ENCODE data around the gene RTP3. TPM values are rescaled to one million over a fixed set of nuclear protein-coding genes. Genes with fewer than 3 reads are reported as not detected.

The RTP3 gene
- total RNA-seq, 4 donors from 2014 or later = not detected

DNA sequence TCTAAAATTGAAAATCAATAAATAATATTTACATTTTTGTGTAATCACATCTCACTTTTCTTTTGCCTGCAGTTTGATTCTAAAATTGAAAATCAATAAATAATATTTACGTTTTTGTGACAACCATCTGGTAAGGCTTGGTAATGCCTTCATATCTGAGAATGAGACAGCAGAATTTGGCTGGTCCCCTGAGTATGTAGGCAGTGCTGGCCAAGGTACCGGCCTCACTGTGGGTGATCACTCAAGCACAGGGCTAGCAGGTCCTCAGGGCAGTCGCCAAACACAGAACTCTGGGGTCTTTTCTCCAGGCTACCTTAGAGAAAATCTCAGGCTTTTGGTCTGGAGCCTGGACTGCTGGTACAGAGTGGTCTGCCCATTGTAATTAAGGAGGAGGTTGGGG is 26.2 kb downstream of the RTP3 start:
- no peaks in the 10 kb centered on the region for H3K27me3 ChIP-seq
- no peak overlapping the region for H3K4me3 ChIP-seq
- no peaks in the 10 kb centered on the region for H3K36me3 ChIP-seq
- TF ChIP-seq, protein P1, sequence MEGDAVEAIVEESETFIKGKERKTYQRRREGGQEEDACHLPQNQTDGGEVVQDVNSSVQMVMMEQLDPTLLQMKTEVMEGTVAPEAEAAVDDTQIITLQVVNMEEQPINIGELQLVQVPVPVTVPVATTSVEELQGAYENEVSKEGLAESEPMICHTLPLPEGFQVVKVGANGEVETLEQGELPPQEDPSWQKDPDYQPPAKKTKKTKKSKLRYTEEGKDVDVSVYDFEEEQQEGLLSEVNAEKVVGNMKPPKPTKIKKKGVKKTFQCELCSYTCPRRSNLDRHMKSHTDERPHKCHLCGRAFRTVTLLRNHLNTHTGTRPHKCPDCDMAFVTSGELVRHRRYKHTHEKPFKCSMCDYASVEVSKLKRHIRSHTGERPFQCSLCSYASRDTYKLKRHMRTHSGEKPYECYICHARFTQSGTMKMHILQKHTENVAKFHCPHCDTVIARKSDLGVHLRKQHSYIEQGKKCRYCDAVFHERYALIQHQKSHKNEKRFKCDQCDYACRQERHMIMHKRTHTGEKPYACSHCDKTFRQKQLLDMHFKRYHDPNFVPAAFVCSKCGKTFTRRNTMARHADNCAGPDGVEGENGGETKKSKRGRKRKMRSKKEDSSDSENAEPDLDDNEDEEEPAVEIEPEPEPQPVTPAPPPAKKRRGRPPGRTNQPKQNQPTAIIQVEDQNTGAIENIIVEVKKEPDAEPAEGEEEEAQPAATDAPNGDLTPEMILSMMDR (IDR thresholded peaks at IDR 0.05) = no peak
- TF ChIP-seq POLR2A (IDR thresholded peaks at IDR 0.05) = no peak
- no peak for DNase-seq
- 69 to 77% methylated on average over 3 of the region's 3 CpGs for WGBS, 2 donors
- no peaks in the 10 kb centered on the region for H3K4me1 ChIP-seq
- no peak overlapping the region for H3K27ac ChIP-seq
- H3K9me3 ChIP-seq = no peaks in the 10 kb centered on the region
- intact Hi-C loops (cut with DNase I) = no loop called here

DNA sequence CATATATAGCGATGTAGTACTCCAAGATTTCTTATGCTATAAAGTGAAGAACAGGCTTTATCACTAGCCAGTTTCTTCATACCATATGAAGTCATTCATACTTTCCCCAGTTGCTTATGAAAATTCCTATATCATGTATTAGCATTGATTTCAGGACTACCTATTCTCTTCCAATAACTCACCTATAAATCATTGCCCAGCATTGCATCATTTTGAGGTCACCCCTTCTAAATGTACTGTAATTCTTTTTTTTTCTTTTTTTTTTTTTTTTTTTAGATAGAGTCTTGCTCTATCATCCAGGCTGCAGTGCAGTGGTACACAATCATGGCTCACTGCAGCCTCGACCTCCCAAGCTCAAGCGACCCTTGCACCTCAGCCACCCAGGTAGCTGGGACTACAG is 27.1 kb downstream of the RTP3 start:
- TF ChIP-seq, protein P1 (IDR thresholded peaks at IDR 0.05) = no peak
- TF ChIP-seq POLR2A (IDR thresholded peaks at IDR 0.05) = no peak
- Histone ChIP-seq H3K4me3 (no peak overlapping the region), H3K36me3 (no peaks in the 10 kb centered on the region), H3K27ac (no peak overlapping the region), H3K9me3 (no peaks in the 10 kb centered on the region), H3K4me1 (no peaks in the 10 kb centered on the region), H3K27me3 (no peaks in the 10 kb centered on the region)
- WGBS, 2 donors = 83 to 93% methylated on average over 3 of the region's 3 CpGs
- intact Hi-C loops (cut with DNase I) = no loop called here
- no peak for DNase-seq

DNA sequence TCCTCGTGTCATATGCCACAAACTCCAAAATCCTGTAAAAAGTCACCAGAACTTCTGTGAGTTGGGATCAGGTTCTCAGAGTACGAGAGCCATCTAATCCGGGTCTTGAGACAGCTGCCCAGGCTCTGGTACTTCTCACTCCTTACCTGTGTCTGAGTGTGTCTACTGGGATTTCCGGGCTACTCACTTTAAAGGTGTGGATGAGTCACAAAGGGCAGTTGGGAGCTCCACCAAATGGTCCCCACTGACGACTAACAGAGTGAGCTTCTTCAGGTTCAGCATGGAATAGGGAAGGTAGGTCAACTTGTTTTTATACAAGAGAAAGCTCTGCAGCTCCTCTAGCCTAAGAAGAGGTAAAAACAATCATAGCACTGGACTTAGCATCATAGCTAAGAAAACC is 29.5 kb downstream of the RTP3 start:
- DNase-seq = no peak
- WGBS, 2 donors = 80 to 91% methylated on average over 4 to 5 of the region's 5 CpGs
- intact Hi-C loops (cut with DNase I) = no loop called here

DNA sequence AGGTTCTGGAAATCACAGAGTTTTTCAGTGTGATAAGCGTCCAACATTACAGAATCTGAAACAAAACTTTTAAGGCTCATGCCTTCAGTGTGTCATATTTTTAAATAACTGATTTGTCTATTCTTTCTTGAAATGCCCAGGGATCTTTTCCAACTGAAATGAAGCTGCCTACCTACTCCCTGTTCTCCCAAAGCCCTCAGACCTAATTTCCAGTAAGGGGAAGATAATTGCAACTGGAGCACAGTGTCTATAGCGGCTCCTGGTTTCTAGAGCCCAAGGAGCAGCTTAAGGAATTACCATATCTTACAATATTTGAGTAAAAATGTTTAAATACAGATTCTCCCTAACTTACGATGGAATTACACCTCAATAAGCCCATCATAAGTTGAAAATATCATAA is 35.3 kb downstream of the RTP3 start:
- TF ChIP-seq POLR2A (IDR thresholded peaks at IDR 0.05) = no peak
- TF ChIP-seq, protein P1 (IDR thresholded peaks at IDR 0.05) = no peak
- WGBS, 2 donors = 79 to 94% methylated on average over 3 of the region's 3 CpGs
- Histone ChIP-seq H3K27ac (no peak overlapping the region), H3K27me3 (peaks cover 0 to 3% (median 0%) of the 10 kb centered on the region in 4 donors), H3K36me3 (no peaks in the 10 kb centered on the region), H3K4me3 (no peak overlapping the region), H3K4me1 (peaks cover 0 to 1% (median 0%) of the 10 kb centered on the region in 3 donors), H3K9me3 (no peaks in the 10 kb centered on the region)
- intact Hi-C loops (cut with DNase I) = no loop called here
- no peak for DNase-seq

More for the DNA sequence above, 29.5 kb downstream of the RTP3 start:
- Histone ChIP-seq H3K9me3 (no peaks in the 10 kb centered on the region), H3K27me3 (no peaks in the 10 kb centered on the region), H3K27ac (no peak overlapping the region), H3K36me3 (no peaks in the 10 kb centered on the region), H3K4me1 (no peaks in the 10 kb centered on the region), H3K4me3 (no peak overlapping the region)
- TF ChIP-seq POLR2A (IDR thresholded peaks at IDR 0.05) = no peak
- TF ChIP-seq, protein P1 (IDR thresholded peaks at IDR 0.05) = no peak

DNA sequence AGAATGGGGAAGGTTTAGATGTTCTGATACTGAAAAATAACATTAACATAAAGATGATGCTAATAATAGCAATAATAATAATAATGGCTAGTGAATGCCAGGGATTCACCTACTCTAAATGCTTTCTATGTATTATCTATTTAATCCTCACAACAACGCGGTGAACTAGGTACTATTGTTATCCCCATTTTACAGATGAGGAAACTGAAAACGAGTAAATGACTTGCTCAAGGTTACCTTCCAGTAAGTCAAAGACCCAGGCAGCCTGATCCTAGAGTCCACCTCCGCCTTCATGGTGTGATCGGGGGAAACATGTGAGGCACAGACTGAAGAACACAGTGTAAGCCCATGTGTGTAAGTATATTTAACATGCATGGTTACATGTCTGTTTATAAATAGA is 38.0 kb downstream of the RTP3 start:
- intact Hi-C loops (cut with DNase I) = no loop called here
- WGBS, 2 donors = 93 to 96% methylated on average over 5 of the region's 5 CpGs

More for the DNA sequence above, 38.0 kb downstream of the RTP3 start:
- no peak overlapping the region for H3K27ac ChIP-seq
- DNase-seq = no peak
- H3K27me3 ChIP-seq = peaks cover 0 to 3% (median 0%) of the 10 kb centered on the region in 4 donors
- H3K4me1 ChIP-seq = peaks cover 0 to 10% (median 0%) of the 10 kb centered on the region in 3 donors
- no peak overlapping the region for H3K4me3 ChIP-seq
- no peaks in the 10 kb centered on the region for H3K9me3 ChIP-seq
- no peak for TF ChIP-seq POLR2A (IDR thresholded peaks at IDR 0.05)
- TF ChIP-seq, protein P1 (IDR thresholded peaks at IDR 0.05) = no peak
- no peaks in the 10 kb centered on the region for H3K36me3 ChIP-seq

Data from esophagus squamous epithelium (tissue), 5 donors.